Prostate gland (tissue), 2 donors: ENCODE measurements around the gene GMDS. TPM values are rescaled to one million over a fixed set of nuclear protein-coding genes. Genes with fewer than 3 reads are reported as not detected.

Source experiments
- DNase-seq: peaks from one replicate; pipeline ENCODE4 v3.0.0-alpha.2; 2019; ENCODE audit warnings: low spot score
- H3K27ac ChIP-seq, 2 donors: fragments of 200-600 bp; sonication (generic); 2 replicates each; pipeline ENCODE4 v1.5.1; 2017 to 2019
- H3K27me3 ChIP-seq: fragments of 200-600 bp; sonication (generic); replicated peaks from 2 replicates; pipeline ENCODE4 v1.5.1; 2019; ENCODE audit not compliant: insufficient read depth
- H3K36me3 ChIP-seq, 2 donors: fragments of 200-600 bp; sonication (generic); 1 replicate in 1 of 2; 2 replicates in 1 of 2; pipeline versions ENCODE4 v1.5.1 to v1.8.1; 2017 to 2019
- H3K4me1 ChIP-seq: fragments of 200-600 bp; sonication (generic); replicated peaks from 2 replicates; pipeline ENCODE4 v1.5.1; 2019
- H3K4me3 ChIP-seq, 2 donors: fragments of 200-600 bp; sonication (generic); 2 replicates each; pipeline ENCODE4 v1.5.1; 2017 to 2019
- H3K9me3 ChIP-seq: fragments of 200-600 bp; sonication (generic); 2 replicates; pipeline ENCODE4 v1.5.1; 2017
- CTCF ChIP-seq, 4 experiments: fragments of 200-600 bp in 2 of 4; fragments of 450-650 bp in 2 of 4; sonication (generic) in 2 of 4; IDR thresholded peaks; 1 replicate in 3 of 4; 2 replicates in 1 of 4; pipeline ENCODE4 v1.5.1; 2016 to 2019; ENCODE audit warnings: antibody characterized with exemption in 4 of 4, mild to moderate bottlenecking in 2 of 4, moderate library complexity in 2 of 4
- POLR2A ChIP-seq: fragments of 450-650 bp; IDR thresholded peaks from one replicate; pipeline ENCODE4 v1.6.1; 2016; ENCODE audit warnings: antibody characterized with exemption, mild to moderate bottlenecking
- POLR2AphosphoS5 ChIP-seq: sonication (generic); formaldehyde crosslinking; IDR thresholded peaks from one replicate; pipeline ENCODE4 v1.6.1; 2017; ENCODE audit warnings: antibody characterized with exemption
- WGBS: methylation state at CpG from one replicate; pipeline ENCODE4 v1.1.5; 2018; 5-methylcytosine and 5-hydroxymethylcytosine counted together
- intact Hi-C: fragments of 100-400 bp; cut with DNase I; formaldehyde crosslinking; loops from one replicate; pipeline ENCODE4 v1.14.2; 2022
- total RNA-seq, 2 donors: library from RNA; depleted of rRNA; stranded (reverse); fragments of >200 nt; gene quantifications; one replicate each; pipeline ENCODE4 v1.1.0, GENCODE V29; 2016

Gene GMDS
- total RNA-seq, 2 donors from 2014 or later: 24.9 to 29.9 TPM

GRCh38 chr6:2272696-2273095 lies 27.3 kb upstream of the GMDS start:
- Histone ChIP-seq H3K4me3 (no peak overlapping the region), H3K4me1 (no peaks in the 10 kb centered on the region), H3K27me3 (no peaks in the 10 kb centered on the region), H3K36me3 (no peaks in the 10 kb centered on the region), H3K27ac (no peak overlapping the region), H3K9me3 (no peaks in the 10 kb centered on the region)
- 97% methylated on average over 3 of the region's 3 CpGs for WGBS
- no peak for DNase-seq
- TF ChIP-seq CTCF (IDR thresholded peaks at IDR 0.05): no peak
- TF ChIP-seq POLR2AphosphoS5: no peak
- TF ChIP-seq POLR2A: no peak
- intact Hi-C loops: no loop called here

- Histone ChIP-seq H3K4me3 (no peak overlapping the region), H3K4me1 (no peaks in the 10 kb centered on the region), H3K27me3 (no peaks in the 10 kb centered on the region), H3K9me3 (no peaks in the 10 kb centered on the region), H3K27ac (no peak overlapping the region), H3K36me3 (no peaks in the 10 kb centered on the region)
- TF ChIP-seq CTCF (IDR thresholded peaks at IDR 0.05) (no peak), POLR2AphosphoS5 (no peak)
- no peak for DNase-seq
- intact Hi-C loops: no loop called here
- 96% methylated on average over 3 of the region's 3 CpGs for WGBS
Measured at GRCh38 chr6:2270054-2270453, 24.6 kb upstream of the GMDS start.

GRCh38 chr6:2266841-2267240 lies 21.4 kb upstream of the GMDS start:
- no peak overlapping the region for H3K27ac ChIP-seq
- H3K27me3 ChIP-seq: no peaks in the 10 kb centered on the region
- intact Hi-C loops: no loop called here
- DNase-seq: no peak
- H3K9me3 ChIP-seq: no peaks in the 10 kb centered on the region
- 75% methylated on average over 1 of the region's 1 CpG for WGBS
- no peak overlapping the region for H3K4me3 ChIP-seq
- H3K36me3 ChIP-seq: no peaks in the 10 kb centered on the region
- TF ChIP-seq CTCF (IDR thresholded peaks at IDR 0.05) (no peak), POLR2A (no peak), POLR2AphosphoS5 (no peak)
- no peaks in the 10 kb centered on the region for H3K4me1 ChIP-seq

GRCh38 chr6:2266031-2266795 lies 20.8 kb upstream of the GMDS start:
- WGBS: 80% methylated on average over 3 of the region's 3 CpGs
- intact Hi-C loops: no loop called here
- H3K9me3 ChIP-seq: no peaks in the 10 kb centered on the region
- H3K27me3 ChIP-seq: no peaks in the 10 kb centered on the region
- no peak for DNase-seq
- no peak overlapping the region for H3K4me3 ChIP-seq
- H3K27ac ChIP-seq: no peak overlapping the region
- no peak for TF ChIP-seq POLR2AphosphoS5
- no peak for TF ChIP-seq POLR2A
- TF ChIP-seq CTCF (IDR thresholded peaks at IDR 0.05): no peak
- H3K4me1 ChIP-seq: no peaks in the 10 kb centered on the region
- no peaks in the 10 kb centered on the region for H3K36me3 ChIP-seq

GRCh38 chr6:2264932-2265331 lies 19.5 kb upstream of the GMDS start:
- Histone ChIP-seq H3K27me3 (no peaks in the 10 kb centered on the region), H3K4me3 (no peak overlapping the region), H3K27ac (no peak overlapping the region), H3K4me1 (no peaks in the 10 kb centered on the region), H3K36me3 (no peaks in the 10 kb centered on the region), H3K9me3 (no peaks in the 10 kb centered on the region)
- no peak for TF ChIP-seq POLR2AphosphoS5
- no peak for TF ChIP-seq POLR2A
- TF ChIP-seq CTCF (IDR thresholded peaks at IDR 0.05): no peak
- WGBS: 98% methylated on average over 2 of the region's 2 CpGs
- intact Hi-C loops: no loop called here
- no peak for DNase-seq
